WTC11 (cell line): ENCODE results near the gene LLGL2. TPM values are rescaled to one million over a fixed set of nuclear protein-coding genes. Genes with fewer than 3 reads are reported as not detected.

Source experiments
- ATAC-seq: fragments of 200-7000 bp; cut with Tn5 transposase; 2 replicates; pipeline ENCODE4 v1.10.0; 2021; ENCODE audit warnings: mild to moderate bottlenecking, moderate library complexity
- CTCF ChIA-PET: fragments of 300-600 bp; sonication (Branson Sonifier 250); formaldehyde crosslinking; loops from one replicate; lab custom pipeline; 2021; ENCODE audit warnings: antibody characterized with exemption; lab: Charles Lee
- POLR2A ChIA-PET: fragments of 350-600 bp; sonication (Branson Sonifier 250); formaldehyde crosslinking; loops from one replicate; lab custom pipeline; 2021; ENCODE audit warnings: antibody characterized with exemption; lab: Charles Lee
- DNase-seq: peaks from one replicate; pipeline ENCODE4 v3.0.0; 2021; ENCODE audit warnings: low spot score
- H3K27ac Mint-ChIP-seq: 2 replicates; pipeline ENCODE4 v1.8.0; 2021; ENCODE audit warnings: mixed read lengths
- H3K27me3 Mint-ChIP-seq: 2 replicates; pipeline ENCODE4 v1.8.0; 2021; ENCODE audit warnings: low read depth, mild to moderate bottlenecking, moderate library complexity, mixed read lengths
- H3K36me3 Mint-ChIP-seq: 2 replicates; pipeline ENCODE4 v1.8.0; 2021; ENCODE audit warnings: mixed read lengths
- H3K4me1 Mint-ChIP-seq: 2 replicates; pipeline ENCODE4 v1.8.0; 2022; ENCODE audit warnings: mixed read lengths
- H3K4me3 Mint-ChIP-seq: 2 replicates; pipeline ENCODE4 v1.8.0; 2021; ENCODE audit warnings: mild to moderate bottlenecking, moderate library complexity, mixed read lengths
- H3K9me3 Mint-ChIP-seq: 2 replicates; pipeline ENCODE4 v1.8.0; 2021; ENCODE audit warnings: mixed read lengths
- CREM ChIP-seq: sonication (generic); formaldehyde crosslinking; IDR thresholded peaks from 2 replicates; pipeline ENCODE4 v1.8.1; 2022; ENCODE audit warnings: mild to moderate bottlenecking, missing genetic modification reagents, moderate library complexity
- E2F4 ChIP-seq: sonication (generic); formaldehyde crosslinking; IDR thresholded peaks from 2 replicates; pipeline ENCODE4 v1.8.1; 2022; ENCODE audit warnings: low read depth, mild to moderate bottlenecking, moderate library complexity, missing genetic modification reagents, borderline replicate concordance
- ELF4 ChIP-seq: sonication (generic); formaldehyde crosslinking; IDR thresholded peaks from 2 replicates; pipeline ENCODE4 v1.8.1; 2022; ENCODE audit warnings: low read depth, mild to moderate bottlenecking, moderate library complexity, missing genetic modification reagents
- ESRRA ChIP-seq: sonication (generic); formaldehyde crosslinking; IDR thresholded peaks from 2 replicates; pipeline ENCODE4 v1.8.1; 2022; ENCODE audit warnings: mild to moderate bottlenecking, missing genetic modification reagents, borderline replicate concordance
- HMGXB4 ChIP-seq: sonication (generic); formaldehyde crosslinking; IDR thresholded peaks from 2 replicates; pipeline ENCODE4 v1.8.1; 2023; ENCODE audit warnings: mild to moderate bottlenecking, moderate library complexity, missing genetic modification reagents
- MXD4 ChIP-seq: fragments of 250-450 bp; sonication (Bioruptor Pico); IDR thresholded peaks from 2 replicates; pipeline ENCODE4 v1.8.0; 2021; ENCODE audit warnings: mild to moderate bottlenecking, moderate library complexity, borderline replicate concordance
- NFYB ChIP-seq: sonication (generic); formaldehyde crosslinking; conservative IDR thresholded peaks from 2 replicates; pipeline ENCODE4 v1.8.0; 2022; ENCODE audit warnings: low read depth, missing genetic modification reagents
- NR2C2 ChIP-seq: sonication (generic); formaldehyde crosslinking; IDR thresholded peaks from 2 replicates; pipeline ENCODE4 v1.8.0; 2022; ENCODE audit warnings: mild to moderate bottlenecking, missing genetic modification reagents
- NR3C1 ChIP-seq: sonication (generic); formaldehyde crosslinking; conservative IDR thresholded peaks from 2 replicates; pipeline ENCODE4 v1.8.1; 2023; ENCODE audit warnings: low read depth, mild to moderate bottlenecking, missing genetic modification reagents
- SMAD4 ChIP-seq: sonication (generic); formaldehyde crosslinking; IDR thresholded peaks from 2 replicates; pipeline ENCODE4 v1.8.0; 2022; ENCODE audit warnings: mild to moderate bottlenecking, missing genetic modification reagents
- SOX15 ChIP-seq: fragments of 250-450 bp; sonication (Bioruptor Pico); IDR thresholded peaks from 2 replicates; pipeline ENCODE4 v1.9.0; 2021; ENCODE audit warnings: mild to moderate bottlenecking
- ZBTB21 ChIP-seq: sonication (generic); formaldehyde crosslinking; IDR thresholded peaks from 2 replicates; pipeline ENCODE4 v1.8.1; 2023; ENCODE audit warnings: mild to moderate bottlenecking, missing genetic modification reagents, borderline replicate concordance
- ZNF263 ChIP-seq: sonication (generic); formaldehyde crosslinking; IDR thresholded peaks from 2 replicates; pipeline ENCODE4 v1.8.1; 2022; ENCODE audit warnings: low read depth, mild to moderate bottlenecking, moderate library complexity, missing genetic modification reagents
- ZNF671 ChIP-seq: fragments of 250-450 bp; sonication (Bioruptor Pico); IDR thresholded peaks from 2 replicates; pipeline ENCODE4 v1.8.0; 2021; ENCODE audit warnings: mild to moderate bottlenecking
- total RNA-seq: library from RNA; stranded (reverse); gene quantifications from 3 replicates; pipeline ENCODE4 v1.2.3, GENCODE V29; 2021
- TF ChIP-seq, protein P1 (sequence below): sonication (generic); formaldehyde crosslinking; IDR thresholded peaks from 2 replicates; pipeline ENCODE4 v1.8.0; 2022; ENCODE audit warnings: mild to moderate bottlenecking, missing genetic modification reagents
- TF ChIP-seq, protein P2 (sequence below): sonication (generic); formaldehyde crosslinking; IDR thresholded peaks from 2 replicates; pipeline ENCODE4 v1.8.1; 2022; ENCODE audit warnings: missing genetic modification reagents, borderline replicate concordance

Gene LLGL2
- total RNA-seq, 1 experiment from 2014 or later, result 103 TPM

GRCh38 chr17:75589012-75589918, 63.8 kb downstream of the LLGL2 start (continued):
- no peak for TF ChIP-seq ZBTB21 (CRISPR knock-in tag)
- TF ChIP-seq, all 79 proteins: peak for 9

DNA sequence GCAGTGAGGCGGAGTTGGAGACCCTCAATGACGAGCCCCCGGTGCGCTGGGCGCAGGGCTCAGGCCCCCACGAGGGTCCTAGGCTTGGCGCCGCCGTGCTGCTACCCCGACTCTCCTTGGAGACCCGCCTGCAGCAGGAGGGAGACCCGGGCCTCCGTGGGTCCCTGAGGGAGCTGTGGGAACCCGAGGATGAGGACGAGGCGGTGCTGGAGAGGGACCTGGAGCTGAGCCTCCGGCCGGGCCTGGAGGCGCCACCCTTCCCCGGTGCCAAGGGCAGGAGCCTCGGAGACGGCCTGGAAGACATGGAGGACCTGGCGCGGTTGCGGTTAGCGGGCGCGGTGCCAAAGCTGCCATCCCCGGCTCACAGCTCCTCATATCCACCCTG, 64.4 kb downstream of the LLGL2 start:
- no peak for ATAC-seq
- CTCF ChIA-PET, result interaction anchor here (0.6 to 8.9 kb wide), 14 partner anchors 10 to 520 kb away, joined by 3 to 61 read pairs (median 4); partner anchors contain the start of genes LLGL2, MIF4GD, SMIM5 and TSEN54
- H3K4me3 Mint-ChIP-seq, result peak overlapping the region; percentile 49
- TF ChIP-seq CREM (0 out of 2 replicates have a peak, but pooled peaks have one; percentile 17), MXD4 (CRISPR knock-in tag) (no peak), HMGXB4 (0 out of 2 replicates have a peak, but pooled peaks have one; percentile 40)
- peaks cover 3% of the 10 kb centered on the region; the same call in 1 of the 2 replicates for H3K36me3 Mint-ChIP-seq
- no peak overlapping the region for H3K27ac Mint-ChIP-seq
- H3K9me3 Mint-ChIP-seq, result peaks cover 11% of the 10 kb centered on the region
- peaks cover 5% of the 10 kb centered on the region for H3K4me1 Mint-ChIP-seq
- H3K27me3 Mint-ChIP-seq, result peaks cover 25% of the 10 kb centered on the region
- POLR2A ChIA-PET, result no interaction called here
- DNase-seq, result no peak

- H3K9me3 Mint-ChIP-seq, result peaks cover 8% of the 10 kb centered on the region
- H3K27ac Mint-ChIP-seq, result no peak overlapping the region
- 0 out of 2 replicates have a peak, but pooled peaks have one; percentile 16 for TF ChIP-seq NR2C2 (CRISPR knock-in tag)
- TF ChIP-seq E2F4 (CRISPR knock-in tag), result no peak
- H3K4me1 Mint-ChIP-seq, result peaks cover 5% of the 10 kb centered on the region
- POLR2A ChIA-PET, result no interaction called here
- H3K27me3 Mint-ChIP-seq, result peaks cover 25% of the 10 kb centered on the region
- CTCF ChIA-PET, result interaction anchor here (0.6 to 8.9 kb wide), 15 partner anchors 11 to 519 kb away, joined by 3 to 61 read pairs (median 4); partner anchors contain the start of genes LLGL2, MIF4GD, SMIM5 and TSEN54
- DNase-seq (no peak), ATAC-seq (no peak)
- H3K4me3 Mint-ChIP-seq, result peak overlapping the region; percentile 18; the same call in 1 of the 2 replicates
- peaks cover 3% of the 10 kb centered on the region; the same call in 1 of the 2 replicates for H3K36me3 Mint-ChIP-seq
Measured at GRCh38 chr17:75590314-75590761, 64.8 kb downstream of the LLGL2 start.

- Mint-ChIP-seq H3K36me3 (peaks cover under 1% of the 10 kb centered on the region; the same call in 1 of the 2 replicates), H3K4me1 (peaks cover 5% of the 10 kb centered on the region), H3K27ac (peak overlapping the region; percentile 28; the same call in 1 of the 2 replicates), H3K9me3 (peaks cover 1% of the 10 kb centered on the region), H3K27me3 (peaks cover 19% of the 10 kb centered on the region), H3K4me3 (peak overlapping the region; percentile 8)
- TF ChIP-seq ZNF671 (CRISPR knock-in tag) (no peak), NFYB (CRISPR knock-in tag) (no peak)
- DNase-seq (no peak), ATAC-seq (no peak)
- CTCF ChIA-PET, result interaction anchor here (0.6 to 8.9 kb wide), 15 partner anchors 10 to 239 kb away, joined by 3 to 61 read pairs (median 3); partner anchors contain the start of genes LLGL2, SMIM5 and TSEN54
- POLR2A ChIA-PET, result no interaction called here
Measured at GRCh38 chr17:75590849-75591721, 65.6 kb downstream of the LLGL2 start.

DNA sequence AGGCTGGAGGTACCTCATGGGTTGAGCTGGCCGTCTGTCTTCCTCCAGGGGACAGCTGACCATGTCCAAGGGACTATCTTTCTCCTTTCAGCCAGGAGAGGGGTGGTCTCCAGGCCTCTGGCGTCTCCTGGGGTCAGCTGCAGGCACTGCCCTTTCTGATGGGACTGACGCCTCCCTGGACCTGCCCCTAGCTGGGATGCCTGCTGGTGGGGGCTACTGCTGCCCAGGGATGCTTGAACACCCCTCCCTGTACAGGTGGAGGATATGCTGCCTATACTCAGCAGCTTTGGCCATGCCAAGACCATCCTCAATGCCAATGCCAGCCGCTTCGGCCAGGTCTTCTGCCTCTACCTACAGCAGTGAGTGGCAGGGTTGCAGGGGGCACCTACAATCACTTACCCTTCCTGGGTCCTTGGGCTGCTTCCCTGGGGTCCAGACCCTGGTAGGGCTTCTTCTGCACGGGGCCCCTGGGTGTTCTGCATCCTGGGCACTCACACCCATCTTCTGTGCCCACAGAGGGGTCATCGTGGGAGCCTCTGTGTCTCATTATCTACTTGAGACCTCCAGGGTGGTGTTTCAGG, 66.3 kb downstream of the LLGL2 start:
- ATAC-seq (no peak), DNase-seq (no peak)
- Mint-ChIP-seq H3K27me3 (peaks cover 15% of the 10 kb centered on the region), H3K4me3 (no peak overlapping the region), H3K27ac (no peak overlapping the region), H3K4me1 (peaks cover 5% of the 10 kb centered on the region), H3K36me3 (no peaks in the 10 kb centered on the region), H3K9me3 (no peaks in the 10 kb centered on the region)
- POLR2A ChIA-PET, result no interaction called here
- CTCF ChIA-PET, result interaction anchor here (0.6 to 8.9 kb wide), 10 partner anchors 9 to 239 kb away, joined by 3 to 61 read pairs (median 4); partner anchors contain the start of genes SMIM5 and TSEN54
- TF ChIP-seq SMAD4 (CRISPR knock-in tag) (no peak), ESRRA (no peak), SOX15 (CRISPR knock-in tag) (no peak), ZNF263 (no peak), NR3C1 (CRISPR knock-in tag) (no peak), ELF4 (no peak), CREM (no peak)
- TF ChIP-seq, protein P1, sequence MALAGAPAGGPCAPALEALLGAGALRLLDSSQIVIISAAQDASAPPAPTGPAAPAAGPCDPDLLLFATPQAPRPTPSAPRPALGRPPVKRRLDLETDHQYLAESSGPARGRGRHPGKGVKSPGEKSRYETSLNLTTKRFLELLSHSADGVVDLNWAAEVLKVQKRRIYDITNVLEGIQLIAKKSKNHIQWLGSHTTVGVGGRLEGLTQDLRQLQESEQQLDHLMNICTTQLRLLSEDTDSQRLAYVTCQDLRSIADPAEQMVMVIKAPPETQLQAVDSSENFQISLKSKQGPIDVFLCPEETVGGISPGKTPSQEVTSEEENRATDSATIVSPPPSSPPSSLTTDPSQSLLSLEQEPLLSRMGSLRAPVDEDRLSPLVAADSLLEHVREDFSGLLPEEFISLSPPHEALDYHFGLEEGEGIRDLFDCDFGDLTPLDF, result no peak
- TF ChIP-seq, protein P2, sequence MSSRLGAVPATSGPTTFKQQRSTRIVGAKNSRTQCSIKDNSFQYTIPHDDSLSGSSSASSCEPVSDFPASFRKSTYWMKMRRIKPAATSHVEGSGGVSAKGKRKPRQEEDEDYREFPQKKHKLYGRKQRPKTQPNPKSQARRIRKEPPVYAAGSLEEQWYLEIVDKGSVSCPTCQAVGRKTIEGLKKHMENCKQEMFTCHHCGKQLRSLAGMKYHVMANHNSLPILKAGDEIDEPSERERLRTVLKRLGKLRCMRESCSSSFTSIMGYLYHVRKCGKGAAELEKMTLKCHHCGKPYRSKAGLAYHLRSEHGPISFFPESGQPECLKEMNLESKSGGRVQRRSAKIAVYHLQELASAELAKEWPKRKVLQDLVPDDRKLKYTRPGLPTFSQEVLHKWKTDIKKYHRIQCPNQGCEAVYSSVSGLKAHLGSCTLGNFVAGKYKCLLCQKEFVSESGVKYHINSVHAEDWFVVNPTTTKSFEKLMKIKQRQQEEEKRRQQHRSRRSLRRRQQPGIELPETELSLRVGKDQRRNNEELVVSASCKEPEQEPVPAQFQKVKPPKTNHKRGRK (CRISPR knock-in tag), result no peak
